Kidney epithelial cell (primary cell): Measurements from ENCODE around the gene LAMA4. TPM values are rescaled to one million over a fixed set of nuclear protein-coding genes. Genes with fewer than 3 reads are reported as not detected.

Source experiments
- DNase-seq: peaks from one replicate; pipeline ENCODE4 v3.0.0-alpha.2; 2010; ENCODE audit warnings: low read depth
- H3K27me3 ChIP-seq: 2 replicates; pipeline ENCODE4 v1.6.0; 2011; ENCODE audit warnings: low read length; ENCODE audit not compliant: control insufficient read depth, insufficient read depth
- H3K36me3 ChIP-seq: 2 replicates; pipeline ENCODE4 v1.5.1; 2011; ENCODE audit warnings: low read length; ENCODE audit not compliant: control insufficient read depth, insufficient read depth
- H3K4me3 ChIP-seq: 2 replicates; pipeline ENCODE4 v1.5.1; 2011; ENCODE audit warnings: low read depth, mild to moderate bottlenecking, control low read depth, low read length
- CTCF ChIP-seq: IDR thresholded peaks from 2 replicates; pipeline ENCODE4 v1.5.1; 2011; ENCODE audit warnings: mild to moderate bottlenecking, moderate library complexity, low read length, control low read depth, inconsistent platforms; ENCODE audit not compliant: insufficient read depth, poor library complexity, severe bottlenecking
- total RNA-seq: library from RNA; depleted of rRNA; stranded (reverse); fragments of >200 nt; gene quantifications from 2 replicates; pipeline ENCODE4 v1.2.3, GENCODE V29; 2015

Gene LAMA4
- total RNA-seq, 1 donor from 2014 or later, result 5.6 TPM

GRCh38 chr6:112188906-112189305 lies 65.5 kb downstream of the LAMA4 start:
- TF ChIP-seq CTCF, result no peak
- Histone ChIP-seq H3K27me3 (no peaks in the 10 kb centered on the region), H3K4me3 (no peak overlapping the region), H3K36me3 (no peaks in the 10 kb centered on the region)
- no peak for DNase-seq

GRCh38 chr6:112187736-112188135 lies 66.6 kb downstream of the LAMA4 start:
- no peak for TF ChIP-seq CTCF
- H3K4me3 ChIP-seq, result no peak overlapping the region
- H3K27me3 ChIP-seq, result no peaks in the 10 kb centered on the region
- H3K36me3 ChIP-seq, result no peaks in the 10 kb centered on the region
- DNase-seq, result no peak

- DNase-seq, result no peak
- no peak for TF ChIP-seq CTCF
- H3K27me3 ChIP-seq, result no peaks in the 10 kb centered on the region
- H3K4me3 ChIP-seq, result no peak overlapping the region
- H3K36me3 ChIP-seq, result no peaks in the 10 kb centered on the region
These were observed 69.4 kb downstream of the LAMA4 start for GRCh38 chr6:112184951-112185350.

GRCh38 chr6:112183271-112183671 lies 71.1 kb downstream of the LAMA4 start:
- DNase-seq, result no peak
- Histone ChIP-seq H3K4me3 (no peak overlapping the region), H3K36me3 (no peaks in the 10 kb centered on the region), H3K27me3 (no peaks in the 10 kb centered on the region)
- TF ChIP-seq CTCF, result no peak

- DNase-seq, result no peak
- Histone ChIP-seq H3K27me3 (no peaks in the 10 kb centered on the region), H3K36me3 (no peaks in the 10 kb centered on the region), H3K4me3 (no peak overlapping the region)
- no peak for TF ChIP-seq CTCF
These were observed 73.2 kb downstream of the LAMA4 start for GRCh38 chr6:112181130-112181529.

GRCh38 chr6:112180095-112180820 lies 74.1 kb downstream of the LAMA4 start:
- peak; percentile 35 for DNase-seq
- TF ChIP-seq CTCF, result peak; percentile 58
- Histone ChIP-seq H3K36me3 (no peaks in the 10 kb centered on the region), H3K27me3 (no peaks in the 10 kb centered on the region), H3K4me3 (no peak overlapping the region)
